ENCODE results near the gene PHKA2. TPM values are rescaled to one million over a fixed set of nuclear protein-coding genes. Genes with fewer than 3 reads are reported as not detected.
A peak's percentile ranks its signal among the peaks of the same experiment; 100 is the strongest.

The PHKA2 gene
- total RNA-seq, 4 donors from 2014 or later = 3.6 to 45.6 (median 24.7) TPM

DNA sequence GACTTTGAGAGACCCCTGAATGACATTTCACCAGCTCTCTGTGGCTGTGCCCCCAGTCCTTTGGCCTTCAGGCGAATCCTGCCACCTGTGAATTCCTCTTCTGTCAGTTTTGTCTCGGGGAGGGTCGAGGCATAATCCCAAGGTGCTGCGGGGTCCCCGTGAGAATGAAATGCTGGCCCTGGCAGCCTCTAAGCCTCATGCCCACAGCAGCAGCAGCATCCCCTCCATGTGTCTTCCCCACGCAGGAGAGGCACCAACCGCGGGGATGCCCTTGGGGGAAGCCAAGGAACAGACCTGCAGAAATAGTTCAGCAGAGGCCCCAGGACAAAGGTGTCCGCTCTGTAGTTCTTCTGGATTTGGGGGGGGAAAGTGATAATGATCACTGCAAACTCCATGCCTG lies 104.8 kb downstream of the PHKA2 start:
- TF ChIP-seq, protein P1, sequence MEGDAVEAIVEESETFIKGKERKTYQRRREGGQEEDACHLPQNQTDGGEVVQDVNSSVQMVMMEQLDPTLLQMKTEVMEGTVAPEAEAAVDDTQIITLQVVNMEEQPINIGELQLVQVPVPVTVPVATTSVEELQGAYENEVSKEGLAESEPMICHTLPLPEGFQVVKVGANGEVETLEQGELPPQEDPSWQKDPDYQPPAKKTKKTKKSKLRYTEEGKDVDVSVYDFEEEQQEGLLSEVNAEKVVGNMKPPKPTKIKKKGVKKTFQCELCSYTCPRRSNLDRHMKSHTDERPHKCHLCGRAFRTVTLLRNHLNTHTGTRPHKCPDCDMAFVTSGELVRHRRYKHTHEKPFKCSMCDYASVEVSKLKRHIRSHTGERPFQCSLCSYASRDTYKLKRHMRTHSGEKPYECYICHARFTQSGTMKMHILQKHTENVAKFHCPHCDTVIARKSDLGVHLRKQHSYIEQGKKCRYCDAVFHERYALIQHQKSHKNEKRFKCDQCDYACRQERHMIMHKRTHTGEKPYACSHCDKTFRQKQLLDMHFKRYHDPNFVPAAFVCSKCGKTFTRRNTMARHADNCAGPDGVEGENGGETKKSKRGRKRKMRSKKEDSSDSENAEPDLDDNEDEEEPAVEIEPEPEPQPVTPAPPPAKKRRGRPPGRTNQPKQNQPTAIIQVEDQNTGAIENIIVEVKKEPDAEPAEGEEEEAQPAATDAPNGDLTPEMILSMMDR (IDR thresholded peaks at IDR 0.05) = no peak
- no peak for TF ChIP-seq POLR2A (IDR thresholded peaks at IDR 0.05)
- intact Hi-C loops (cut with DNase I; ENCODE audit: low total_unique reads) = no loop called here

DNA sequence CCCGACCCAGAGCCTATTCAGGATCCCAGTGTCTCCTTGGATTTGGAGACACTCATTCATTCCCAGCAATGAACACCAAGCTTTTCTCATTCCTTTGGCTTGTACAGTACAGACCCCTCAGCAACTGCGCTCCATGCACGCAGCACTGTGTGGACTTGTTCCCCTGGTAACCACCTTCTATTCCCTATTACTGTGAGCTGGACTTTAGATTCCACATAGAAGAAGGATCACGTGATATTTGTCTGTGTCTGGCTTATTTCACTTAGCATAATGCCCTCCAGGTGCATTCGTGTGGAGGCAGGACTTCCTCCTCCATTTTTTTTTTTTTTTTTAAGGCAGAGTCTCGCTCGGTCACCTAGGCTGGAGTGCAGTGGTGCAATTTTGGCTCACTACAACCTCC lies 106.4 kb downstream of the PHKA2 start:
- no peaks in the 10 kb centered on the region for H3K27me3 ChIP-seq
- no peak overlapping the region for H3K4me3 ChIP-seq
- no peaks in the 10 kb centered on the region for H3K9me3 ChIP-seq
- peaks cover 0 to 4% of the 10 kb centered on the region in 2 donors for H3K4me1 ChIP-seq
- intact Hi-C loops (cut with DNase I; ENCODE audit: low total_unique reads) = no loop called here
- no peak for DNase-seq
- TF ChIP-seq, protein P1 (IDR thresholded peaks at IDR 0.05) = no peak
- no peak for TF ChIP-seq POLR2A (IDR thresholded peaks at IDR 0.05)
- H3K36me3 ChIP-seq = no peaks in the 10 kb centered on the region
- H3K27ac ChIP-seq = no peak overlapping the region

More for the DNA sequence above, 104.8 kb downstream of the PHKA2 start:
- DNase-seq = no peak
- Histone ChIP-seq H3K4me3 (no peak overlapping the region), H3K4me1 (no peaks in the 10 kb centered on the region), H3K9me3 (no peaks in the 10 kb centered on the region), H3K27me3 (no peaks in the 10 kb centered on the region), H3K27ac (no peak overlapping the region), H3K36me3 (no peaks in the 10 kb centered on the region)

DNA sequence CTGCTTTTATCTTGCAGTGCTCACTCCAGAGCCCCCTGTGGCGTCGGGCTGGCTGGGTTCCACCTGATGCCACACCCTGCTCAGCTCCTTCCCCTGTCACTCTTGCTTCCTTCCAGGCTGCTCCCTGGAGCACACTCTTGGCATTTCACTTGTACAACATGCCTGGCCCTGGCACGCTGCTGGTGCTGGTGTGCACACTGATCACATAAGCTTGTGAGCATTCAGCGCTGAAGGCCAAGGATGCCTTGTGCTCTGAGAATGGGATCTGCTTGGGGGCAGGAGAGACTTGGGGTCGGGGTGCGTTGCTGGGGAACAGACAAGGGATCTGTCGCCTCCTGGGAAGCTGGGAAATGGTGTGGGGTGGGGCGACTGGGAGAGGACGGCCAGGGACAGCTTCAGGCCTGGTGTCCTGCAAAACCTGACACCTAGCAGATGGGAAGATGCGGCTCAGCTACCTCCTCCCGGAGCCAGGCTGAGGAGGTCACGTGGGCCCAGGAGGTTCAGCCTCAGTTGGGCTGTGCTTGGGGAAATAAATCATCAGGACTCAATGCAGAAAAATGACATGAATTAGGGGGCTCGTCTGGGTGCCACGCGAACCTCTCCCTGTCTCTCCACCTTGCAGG lies 108.5 kb downstream of the PHKA2 start:
- TF ChIP-seq POLR2A (IDR thresholded peaks at IDR 0.05) = no peak
- TF ChIP-seq, protein P1 (IDR thresholded peaks at IDR 0.05) = no peak
- no peaks in the 10 kb centered on the region for H3K9me3 ChIP-seq
- no peak overlapping the region for H3K4me3 ChIP-seq
- peaks cover 0 to 13% of the 10 kb centered on the region in 2 donors for H3K4me1 ChIP-seq
- H3K27me3 ChIP-seq = no peaks in the 10 kb centered on the region
- no peak for DNase-seq
- no peaks in the 10 kb centered on the region for H3K36me3 ChIP-seq
- intact Hi-C loops (cut with DNase I; ENCODE audit: low total_unique reads) = no loop called here
- H3K27ac ChIP-seq = peak overlapping the region in 1 of 2 donors; percentile 4

DNA sequence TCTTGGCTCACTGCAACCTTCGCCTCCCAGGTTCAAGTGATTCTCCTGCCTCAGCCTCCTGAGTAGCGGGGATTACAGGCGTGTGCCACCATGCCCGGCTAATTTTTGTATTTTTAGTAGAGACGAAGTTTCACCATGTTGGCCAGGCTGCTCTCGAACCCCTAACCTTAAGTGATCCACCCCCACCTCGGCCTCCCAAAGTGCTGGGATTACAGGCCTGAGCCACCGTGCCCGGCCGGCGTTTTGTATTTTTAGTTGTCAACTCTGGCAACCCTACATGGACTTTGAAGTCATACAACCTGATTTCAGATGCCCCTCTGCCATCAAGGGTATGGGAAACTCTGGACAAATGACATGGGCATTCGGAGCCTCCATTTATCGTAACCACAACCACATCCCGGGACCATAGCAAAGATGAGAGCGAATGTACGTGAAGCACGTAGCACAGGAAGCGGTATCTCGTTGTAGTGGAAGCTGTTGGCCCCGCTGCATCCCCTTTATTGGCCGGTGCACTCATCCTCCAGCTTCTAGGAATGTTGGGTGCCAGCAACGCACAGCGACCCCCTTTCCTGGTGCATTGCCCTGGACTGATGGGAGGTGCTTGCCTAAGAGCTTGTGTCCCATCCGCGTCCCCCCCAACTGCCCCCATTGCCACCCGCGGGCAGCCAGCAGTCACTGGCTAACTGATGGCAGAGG lies 109.2 kb downstream of the PHKA2 start:
- intact Hi-C loops (cut with DNase I; ENCODE audit: low total_unique reads) = no loop called here
- H3K9me3 ChIP-seq = no peaks in the 10 kb centered on the region
- H3K36me3 ChIP-seq = no peaks in the 10 kb centered on the region
- H3K27me3 ChIP-seq = no peaks in the 10 kb centered on the region
- H3K4me3 ChIP-seq = no peak overlapping the region
- H3K4me1 ChIP-seq = peaks cover 0 to 13% of the 10 kb centered on the region in 2 donors
- DNase-seq = no peak
- H3K27ac ChIP-seq = no peak overlapping the region
- TF ChIP-seq, protein P1 (IDR thresholded peaks at IDR 0.05) = no peak
- TF ChIP-seq POLR2A (IDR thresholded peaks at IDR 0.05) = no peak

DNA sequence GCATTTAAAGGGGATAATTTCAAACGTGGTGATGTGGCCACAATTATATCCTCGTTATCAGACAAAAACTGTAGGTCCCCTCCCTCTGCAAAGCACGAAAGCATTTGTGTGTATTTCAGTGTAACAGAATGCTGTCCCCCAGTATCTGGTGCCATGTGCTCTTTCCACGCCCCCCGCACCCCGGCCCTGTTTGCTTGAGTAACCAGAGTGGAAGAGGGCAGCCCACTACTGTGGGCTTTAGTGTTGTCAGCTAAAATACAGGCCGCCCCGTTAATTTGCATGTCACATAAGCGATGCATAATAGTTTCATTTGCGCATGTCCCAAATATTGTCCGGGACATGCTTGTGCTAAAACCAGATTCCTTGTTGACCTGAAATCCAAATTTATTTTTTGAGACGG lies 110.1 kb downstream of the PHKA2 start:
- no peaks in the 10 kb centered on the region for H3K36me3 ChIP-seq
- no peaks in the 10 kb centered on the region for H3K27me3 ChIP-seq
- no peak for TF ChIP-seq POLR2A (IDR thresholded peaks at IDR 0.05)
- intact Hi-C loops (cut with DNase I; ENCODE audit: low total_unique reads) = no loop called here
- H3K4me3 ChIP-seq = peak overlapping the region in 1 of 2 donors; percentile 4
- H3K4me1 ChIP-seq = peaks cover 0 to 13% of the 10 kb centered on the region in 2 donors
- no peak for DNase-seq
- H3K27ac ChIP-seq = peak overlapping the region; percentile 65 to 77
- no peaks in the 10 kb centered on the region for H3K9me3 ChIP-seq

All from uterus (tissue), 4 donors.